ENCODE data around the gene F2RL3.
"Not testable (repeated sequence)": the region's sequence is repeated elsewhere in the genome, so short reads cannot be mapped to it uniquely, and the experiment has no call there.

F2RL3 gene

GRCh38 chr19:16921766-16922591 is 33.2 kb downstream of the F2RL3 start:
- DNase-seq (ENCODE audit: low read depth in 2 of 2): no peak

- no peak for DNase-seq (ENCODE audit: low read depth in 2 of 2)
These were observed 33.8 kb downstream of the F2RL3 start for GRCh38 chr19:16922592-16922934.

GRCh38 chr19:16922949-16923348 is 34.1 kb downstream of the F2RL3 start:
- DNase-seq (ENCODE audit: low read depth in 2 of 2): no peak

GRCh38 chr19:16927883-16928282 is 39.1 kb downstream of the F2RL3 start:
- DNase-seq (ENCODE audit: low read depth in 2 of 2): no peak

- DNase-seq (ENCODE audit: low read depth in 2 of 2): no peak
These were observed 39.6 kb downstream of the F2RL3 start for GRCh38 chr19:16928351-16928750.

GRCh38 chr19:16928916-16929315 is 40.1 kb downstream of the F2RL3 start:
- no peak for DNase-seq (ENCODE audit: low read depth in 2 of 2)

GRCh38 chr19:16930753-16931152 is 42.0 kb downstream of the F2RL3 start:
- no peak for DNase-seq (ENCODE audit: low read depth in 2 of 2)

GRCh38 chr19:16931306-16931705 is 42.5 kb downstream of the F2RL3 start:
- no peak for DNase-seq (ENCODE audit: low read depth in 2 of 2)

- DNase-seq (ENCODE audit: low read depth in 2 of 2): no peak
These were observed 45.7 kb downstream of the F2RL3 start for GRCh38 chr19:16934489-16934888.

DNA sequence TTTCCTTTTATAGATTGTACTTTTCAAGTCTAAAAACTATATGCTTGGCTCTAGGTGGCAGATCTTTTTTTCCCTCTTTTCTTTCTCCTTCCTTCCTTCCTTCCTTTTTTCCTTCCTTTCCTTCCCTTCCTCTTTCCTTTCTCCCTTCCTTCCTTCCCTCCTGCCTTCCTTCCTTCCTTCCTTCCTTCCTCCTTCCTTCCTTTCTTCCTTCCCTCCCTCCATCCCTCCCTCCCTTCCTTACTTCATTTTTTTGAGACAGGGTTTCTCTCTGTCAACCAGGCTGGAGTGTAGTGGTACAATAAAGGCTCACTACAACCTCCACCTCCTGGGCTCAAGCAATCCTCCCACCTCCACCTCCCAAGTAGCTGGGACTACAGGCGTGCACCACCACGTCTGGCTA is 48.1 kb downstream of the F2RL3 start:
- DNase-seq (ENCODE audit: low read depth in 2 of 2): no peak

- DNase-seq (ENCODE audit: low read depth in 2 of 2): not testable (repeated sequence)
These were observed 49.0 kb downstream of the F2RL3 start for GRCh38 chr19:16937796-16938195.

- no peak for DNase-seq (ENCODE audit: low read depth in 2 of 2)
These were observed 49.4 kb downstream of the F2RL3 start for GRCh38 chr19:16938211-16938610.

DNA sequence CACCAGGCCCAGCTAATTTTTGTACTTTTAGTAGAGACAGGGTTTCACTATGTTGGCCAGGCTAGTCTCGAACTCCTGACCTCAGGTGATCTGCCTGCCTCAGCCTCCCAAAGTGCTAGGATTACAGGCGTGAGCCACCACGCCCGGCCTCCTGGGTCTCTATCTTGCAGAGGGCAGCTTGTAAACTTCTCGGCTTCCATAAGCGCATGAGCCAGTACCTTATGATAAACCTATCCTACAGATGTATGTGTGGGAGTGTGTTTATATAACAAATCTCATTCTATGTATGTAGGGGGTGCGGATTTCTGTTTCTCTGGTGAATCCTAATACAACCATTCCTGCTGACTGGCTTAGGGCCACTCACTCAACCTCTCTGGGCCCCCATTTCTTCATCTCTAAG is 51.3 kb downstream of the F2RL3 start:
- DNase-seq (ENCODE audit: low read depth in 2 of 2): not testable (repeated sequence)

- DNase-seq (ENCODE audit: low read depth in 2 of 2): no peak
These were observed 51.8 kb downstream of the F2RL3 start for GRCh38 chr19:16940626-16941025.
